Adrenal gland (tissue), 12 donors: ENCODE data around the gene ADGRG7. TPM values are rescaled to one million over a fixed set of nuclear protein-coding genes. Genes with fewer than 3 reads are reported as not detected.
A peak's percentile ranks its signal among the peaks of the same experiment; 100 is the strongest.
"Not testable (repeated sequence)": the region's sequence is repeated elsewhere in the genome, so short reads cannot be mapped to it uniquely, and the experiment has no call there.

Source experiments
- DNase-seq, 7 donors: peaks; one replicate each; pipeline ENCODE4 v3.0.0-alpha.2; 2019 to 2020
- H3K27ac ChIP-seq, 5 donors: fragments of 200-600 bp; sonication (generic) in 4 of 5; 1 replicate in 3 of 5; 2 replicates in 2 of 5; pipeline versions ENCODE4 v1.5.1 to v1.8.0; 2016 to 2020; ENCODE audit warnings: mild to moderate bottlenecking in 1 of 5
- H3K27me3 ChIP-seq: fragments of 200-600 bp; 2 replicates; pipeline ENCODE4 v1.8.0; 2021
- H3K36me3 ChIP-seq, 2 donors: fragments of 200-600 bp; replicated peaks in 1 of 2; 1 replicate in 1 of 2; 2 replicates in 1 of 2; pipeline versions ENCODE4 v1.5.1 to v1.8.0; 2018 to 2022
- H3K4me1 ChIP-seq, 2 donors: fragments of 200-600 bp; replicated peaks in 1 of 2; 1 replicate in 1 of 2; 2 replicates in 1 of 2; pipeline versions ENCODE4 v1.5.1 to v1.8.0; 2018 to 2021
- H3K4me3 ChIP-seq, 4 donors: fragments of 200-600 bp; sonication (generic) in 3 of 4; one replicate each; pipeline ENCODE4 v1.5.1; 2016 to 2018
- H3K9me3 ChIP-seq, 3 donors: fragments of 200-600 bp; sonication (generic) in 1 of 3; replicated peaks in 1 of 3; 1 replicate in 2 of 3; 2 replicates in 1 of 3; pipeline versions ENCODE4 v1.5.1 to v1.8.0; 2016 to 2021
- CTCF ChIP-seq, 6 experiments: fragments of 450-650 bp in 4 of 6; fragments of 200-600 bp in 2 of 6; sonication (generic) in 1 of 6; IDR thresholded peaks; 1 replicate in 5 of 6; 2 replicates in 1 of 6; pipeline versions ENCODE4 v1.5.1 to v1.8.0; 2016 to 2021; ENCODE audit warnings: antibody characterized with exemption in 6 of 6, mild to moderate bottlenecking in 2 of 6, moderate library complexity in 1 of 6
- POLR2A ChIP-seq, 2 donors: fragments of 450-650 bp; IDR thresholded peaks; one replicate each; pipeline ENCODE4 v1.6.1; 2017; ENCODE audit warnings: antibody characterized with exemption in 2 of 2, mild to moderate bottlenecking in 2 of 2, moderate library complexity in 1 of 2
- WGBS, 4 donors: extraction: QIAGEN DNeasy Blood & Tissue Kit in 2 of 4; methylation state at CpG; one replicate each; pipeline versions ENCODE4 v1.1.5 to v1.1.7; 2013 to 2017; 5-methylcytosine and 5-hydroxymethylcytosine counted together
- intact Hi-C, 2 donors: fragments of 100-400 bp; cut with DNase I; formaldehyde crosslinking; loops; one replicate each; pipeline versions ENCODE4 v1.14.1 to v1.15.0; 2022 to 2023
- polyA plus RNA-seq, 3 donors: library from polyadenylated mRNA; stranded (reverse); fragments of 200-250 nt in 2 of 3; fragments of 350-450 nt in 1 of 3; fragmentation: Illumina TruSeq in 1 of 3; extraction: RNeasy Lipid Tissue Mini Kit (QIAGEN cat#74804) in 1 of 3; gene quantifications; one replicate each; pipeline ENCODE4 v1.2.3, GENCODE V29; 2013 to 2014
- total RNA-seq, 9 donors: library from RNA; depleted of rRNA in 4 of 9; stranded (reverse); fragments of >200 nt in 4 of 9; fragments of 120-200 nt in 1 of 9; fragmentation: NEBNext Ultra II Directional in 1 of 9; extraction: Animal tissue kit (Norgen Biotek cat#: 25700) in 1 of 9; gene quantifications; one replicate each; pipeline versions ENCODE4 v1.1.0 to v1.2.4, GENCODE V29; 2013 to 2023
- donor health status: healthy with polysubstance abuse.
- donor health status: Bipolar disorder and iron deficiency.
- donor health status: DM: yes; HTN: yes; CAD: no.
- donor health status: DM: no; HTN: no; CAD: no.
- donor health status: DM: no; HTN: no; CAD: no.
- donor health status: DM: yes; HTN: yes; CAD: no.

The ADGRG7 gene
- total and polyA plus RNA-seq, 12 donors: not detected

DNA sequence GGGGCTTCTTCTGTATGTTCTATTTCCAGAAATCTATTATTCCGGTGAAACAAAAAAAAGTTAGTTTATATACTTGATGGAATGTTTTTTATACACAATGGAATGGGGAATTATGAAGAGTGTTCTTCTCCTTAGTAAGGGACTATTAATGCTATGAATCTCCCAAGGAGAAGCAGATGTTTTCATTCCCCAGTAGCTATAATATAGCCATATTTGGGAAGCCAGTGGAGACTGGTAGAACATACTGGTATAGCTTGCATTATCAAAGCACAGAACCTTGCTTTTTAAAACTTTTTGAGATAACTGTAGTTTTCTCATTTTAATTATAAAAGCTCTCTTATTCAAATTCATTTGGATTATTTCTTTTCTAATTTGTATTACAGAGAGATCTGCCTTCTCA is 38.3 kb downstream of the ADGRG7 start:
- H3K9me3 ChIP-seq: no peaks in the 10 kb centered on the region
- TF ChIP-seq CTCF (IDR thresholded peaks at IDR 0.05) (no peak), POLR2A (IDR thresholded peaks at IDR 0.05) (no peak)
- no peaks in the 10 kb centered on the region for H3K36me3 ChIP-seq
- DNase-seq: no peak
- no peaks in the 10 kb centered on the region for H3K4me1 ChIP-seq
- WGBS, 4 donors: 46 to 54% (median 47%) methylated on average over 1 of the region's 1 CpG
- intact Hi-C loops: no loop called here
- H3K27me3 ChIP-seq: no peaks in the 10 kb centered on the region
- no peak overlapping the region for H3K27ac ChIP-seq
- no peak overlapping the region for H3K4me3 ChIP-seq

- TF ChIP-seq POLR2A (IDR thresholded peaks at IDR 0.05) (no peak), CTCF (IDR thresholded peaks at IDR 0.05) (peak in 1 of 6 experiments; percentile 12)
- Histone ChIP-seq H3K4me1 (no peaks in the 10 kb centered on the region), H3K36me3 (no peaks in the 10 kb centered on the region)
Observed at GRCh38 chr3:100650651-100651619, 41.5 kb downstream of the ADGRG7 start.

DNA sequence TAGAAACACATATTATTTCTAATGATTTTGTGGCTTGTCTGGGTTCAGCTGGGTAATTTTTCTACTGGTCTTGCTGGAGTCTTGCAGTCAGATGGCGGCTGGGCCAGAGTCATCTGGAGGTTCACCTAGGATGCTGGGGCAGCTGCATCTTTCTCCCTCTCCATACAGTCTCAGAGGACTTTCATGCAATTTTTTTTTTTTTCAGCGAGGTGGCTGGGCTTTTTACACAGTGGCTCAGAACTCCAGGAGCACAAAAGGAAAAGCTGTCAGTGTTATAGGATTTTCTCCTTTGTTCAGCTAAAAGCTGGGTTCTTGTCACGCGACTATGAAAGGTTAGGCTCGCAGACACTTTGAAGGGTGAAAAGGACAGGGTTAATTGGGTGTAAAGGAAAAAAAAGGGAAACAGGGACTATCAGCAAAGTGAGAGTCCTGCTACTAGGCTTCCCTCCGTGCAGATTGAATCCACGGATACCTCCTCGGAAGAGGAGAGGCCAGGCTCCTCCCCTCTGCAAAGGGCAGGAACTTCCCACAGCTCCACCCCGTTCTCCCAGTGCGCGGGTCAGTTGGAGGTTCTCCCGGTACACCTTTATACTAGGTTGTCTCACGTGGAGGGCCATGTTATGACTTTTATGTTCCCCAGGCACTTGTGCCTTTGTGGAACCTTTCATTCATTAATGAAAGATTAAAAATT is 44.3 kb downstream of the ADGRG7 start:
- no peaks in the 10 kb centered on the region for H3K27me3 ChIP-seq
- no peak overlapping the region for H3K4me3 ChIP-seq
- no peaks in the 10 kb centered on the region for H3K9me3 ChIP-seq
- H3K4me1 ChIP-seq: no peaks in the 10 kb centered on the region
- no peak overlapping the region for H3K27ac ChIP-seq
- TF ChIP-seq POLR2A (IDR thresholded peaks at IDR 0.05) (no peak), CTCF (IDR thresholded peaks at IDR 0.05) (no peak)
- H3K36me3 ChIP-seq: no peaks in the 10 kb centered on the region
- 81 to 89% (median 85%) methylated on average over 13 of the region's 13 CpGs for WGBS, 4 donors
- DNase-seq: no peak
- intact Hi-C loops: no loop called here

More at GRCh38 chr3:100650651-100651619, 41.5 kb downstream of the ADGRG7 start:
- DNase-seq: no peak
- Histone ChIP-seq H3K9me3 (no peaks in the 10 kb centered on the region), H3K4me3 (no peak overlapping the region), H3K27me3 (no peaks in the 10 kb centered on the region), H3K27ac (peak overlapping the region in 1 of 5 donors; percentile 12)
- intact Hi-C loops: no loop called here
- 29 to 38% (median 33%) methylated on average over 4 of the region's 4 CpGs for WGBS, 4 donors

DNA sequence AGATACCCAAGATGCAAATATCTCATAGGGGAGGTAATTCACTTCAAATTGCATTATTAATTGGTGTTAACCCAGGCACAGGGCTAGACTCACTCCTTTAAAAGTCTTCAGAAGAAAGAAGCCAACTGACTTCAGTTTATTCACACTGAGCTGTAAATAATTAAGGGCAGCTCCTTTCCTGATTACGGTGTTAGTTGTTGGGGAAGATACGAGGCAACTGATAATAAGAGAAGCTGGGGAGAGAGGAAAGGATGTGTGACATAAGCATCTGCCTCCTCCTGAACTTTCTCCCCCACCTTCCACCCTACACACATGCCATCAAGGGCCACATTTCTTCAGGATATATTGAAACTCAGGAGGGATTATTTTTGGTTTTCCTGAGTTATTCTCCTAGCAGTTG is 47.5 kb downstream of the ADGRG7 start:
- Histone ChIP-seq H3K4me3 (no peak overlapping the region), H3K27ac (no peak overlapping the region), H3K4me1 (no peaks in the 10 kb centered on the region), H3K27me3 (no peaks in the 10 kb centered on the region), H3K36me3 (no peaks in the 10 kb centered on the region), H3K9me3 (no peaks in the 10 kb centered on the region)
- no peak for TF ChIP-seq CTCF (IDR thresholded peaks at IDR 0.05)
- TF ChIP-seq POLR2A (IDR thresholded peaks at IDR 0.05): no peak
- no peak for DNase-seq
- WGBS, 4 donors: 54 to 71% (median 68%) methylated on average over 2 of the region's 2 CpGs
- intact Hi-C loops: no loop called here

DNA sequence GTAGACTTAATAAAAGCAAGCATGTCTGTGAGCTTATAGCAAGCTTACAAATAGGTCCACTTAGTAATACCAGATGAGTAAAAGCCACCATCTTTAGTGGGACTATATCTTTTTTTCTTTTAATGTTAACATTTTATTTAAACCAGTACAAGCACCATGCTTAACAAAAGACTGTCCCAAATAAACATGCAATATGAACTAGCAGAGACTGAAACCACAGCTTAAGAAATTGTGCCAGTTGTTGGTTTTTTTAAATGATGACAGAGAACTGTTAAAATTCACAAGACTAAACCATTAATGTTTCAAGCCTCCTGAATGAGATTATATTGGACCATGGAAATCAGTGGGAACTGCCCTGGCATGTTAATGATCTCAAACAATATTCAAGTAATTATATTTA is 51.9 kb downstream of the ADGRG7 start:
- intact Hi-C loops, H3K4me1 ChIP-seq, H3K9me3 ChIP-seq, H3K27me3 ChIP-seq, H3K36me3 ChIP-seq, H3K4me3 ChIP-seq, H3K27ac ChIP-seq, DNase-seq: not testable (repeated sequence)
